Jurkat, Clone E6-1 (cell line): ENCODE data around the gene KLHL14.
"Not testable (repeated sequence)": the region's sequence is repeated elsewhere in the genome, so short reads cannot be mapped to it uniquely, and the experiment has no call there.

Experiments used
- DNase-seq: peaks from one replicate; pipeline ENCODE4 v3.0.0-alpha.2; 2011; ENCODE audit warnings: low read depth, low spot score
- H3K4me3 ChIP-seq: 2 replicates; pipeline ENCODE4 v1.5.1; 2011; ENCODE audit warnings: mild to moderate bottlenecking, low read length, control low read depth, moderate library complexity

Gene KLHL14

DNA sequence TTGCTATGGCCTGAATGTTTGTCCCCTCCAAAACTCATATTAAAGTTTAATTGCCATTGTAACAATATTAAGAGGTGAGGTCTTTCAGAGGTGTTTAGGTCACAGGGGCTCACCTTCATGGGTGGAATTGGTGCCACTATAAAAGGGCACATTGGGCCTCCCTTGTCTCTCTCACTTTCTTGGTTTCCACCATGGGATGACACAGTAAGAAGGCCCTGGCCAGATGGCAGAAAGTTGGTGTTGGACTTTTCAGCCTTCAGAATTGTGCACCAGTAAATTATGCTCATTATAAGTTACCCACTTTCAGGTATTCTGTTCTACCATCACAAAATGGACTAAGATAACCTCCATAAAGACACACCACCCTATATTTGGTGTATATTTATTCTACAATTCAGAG, 102.1 kb downstream of the KLHL14 start:
- DNase-seq, result no peak

GRCh38 chr18:32669549-32670165, 103.2 kb downstream of the KLHL14 start:
- DNase-seq, result no peak
- H3K4me3 ChIP-seq, result no peak overlapping the region

More for the DNA sequence above, 102.1 kb downstream of the KLHL14 start:
- H3K4me3 ChIP-seq, result no peak overlapping the region

DNA sequence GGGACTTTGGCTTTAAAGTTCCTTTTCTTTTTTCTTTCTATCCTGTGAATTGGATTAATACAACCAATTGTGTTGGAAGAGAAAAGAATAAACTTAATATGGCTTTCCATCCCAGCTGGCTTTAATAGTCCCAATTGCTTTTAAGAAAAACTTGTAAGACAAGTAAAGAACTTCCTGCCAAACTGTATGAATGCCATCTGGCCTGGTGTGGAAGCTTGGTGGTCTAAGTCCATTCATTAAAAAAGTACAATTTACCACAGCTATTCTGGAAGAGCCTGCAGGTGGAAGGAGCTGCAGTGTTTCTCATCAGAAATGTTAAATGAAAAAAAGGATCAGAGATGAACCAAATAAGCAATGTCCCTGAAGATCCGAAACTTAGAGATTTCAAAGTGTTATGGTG, 103.9 kb downstream of the KLHL14 start:
- DNase-seq, result no peak
- no peak overlapping the region for H3K4me3 ChIP-seq

DNA sequence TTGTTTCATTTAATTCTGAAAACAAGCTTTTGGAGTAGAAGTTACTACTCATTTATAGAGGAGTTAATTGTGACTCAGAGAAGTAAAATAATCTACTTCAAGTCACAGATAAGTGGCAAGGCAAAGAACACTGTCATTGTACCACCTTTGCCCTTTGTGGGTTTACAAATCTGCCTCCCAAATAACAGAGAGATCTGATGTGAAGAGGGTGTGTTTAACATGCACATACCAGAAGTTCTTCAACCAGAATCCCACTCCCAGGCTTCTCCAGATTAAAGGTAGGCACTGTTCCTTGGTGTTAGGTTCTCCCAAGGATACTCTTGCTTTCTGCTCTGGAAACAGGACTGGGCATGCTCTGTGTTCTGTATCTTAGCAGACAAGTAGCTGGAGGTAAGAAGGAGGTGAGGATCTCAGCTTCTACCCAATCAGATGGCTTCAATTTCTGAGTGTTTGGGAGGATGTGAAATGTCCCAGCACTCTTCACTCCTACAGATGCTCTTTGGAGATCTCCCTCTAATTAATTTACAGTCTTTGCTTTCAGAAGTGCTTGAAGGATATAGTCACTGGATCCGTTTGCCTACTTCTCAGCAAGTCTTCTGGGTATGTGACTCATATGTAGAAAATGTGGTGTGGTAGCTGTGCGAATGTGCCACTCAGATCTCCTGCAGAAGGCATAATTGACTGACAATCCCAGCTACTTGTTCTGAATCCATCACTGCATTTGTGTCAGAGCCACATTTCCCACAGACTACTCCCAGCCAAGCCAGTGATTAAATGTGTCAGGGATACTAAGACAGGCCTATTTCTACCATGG, 111.1 kb downstream of the KLHL14 start:
- no peak for DNase-seq
- no peak overlapping the region for H3K4me3 ChIP-seq

GRCh38 chr18:32654507-32654906, 118.3 kb downstream of the KLHL14 start:
- not testable (repeated sequence) for DNase-seq, H3K4me3 ChIP-seq

- DNase-seq, result not testable (repeated sequence)
Observed at GRCh38 chr18:32637659-32638058, 135.2 kb downstream of the KLHL14 start.

GRCh38 chr18:32637226-32637625, 135.6 kb downstream of the KLHL14 start:
- no peak overlapping the region for H3K4me3 ChIP-seq
- no peak for DNase-seq

More at GRCh38 chr18:32637659-32638058, 135.2 kb downstream of the KLHL14 start:
- not testable (repeated sequence) for H3K4me3 ChIP-seq

GRCh38 chr18:32634876-32635431, 137.9 kb downstream of the KLHL14 start:
- DNase-seq, result no peak
- H3K4me3 ChIP-seq, result no peak overlapping the region

DNA sequence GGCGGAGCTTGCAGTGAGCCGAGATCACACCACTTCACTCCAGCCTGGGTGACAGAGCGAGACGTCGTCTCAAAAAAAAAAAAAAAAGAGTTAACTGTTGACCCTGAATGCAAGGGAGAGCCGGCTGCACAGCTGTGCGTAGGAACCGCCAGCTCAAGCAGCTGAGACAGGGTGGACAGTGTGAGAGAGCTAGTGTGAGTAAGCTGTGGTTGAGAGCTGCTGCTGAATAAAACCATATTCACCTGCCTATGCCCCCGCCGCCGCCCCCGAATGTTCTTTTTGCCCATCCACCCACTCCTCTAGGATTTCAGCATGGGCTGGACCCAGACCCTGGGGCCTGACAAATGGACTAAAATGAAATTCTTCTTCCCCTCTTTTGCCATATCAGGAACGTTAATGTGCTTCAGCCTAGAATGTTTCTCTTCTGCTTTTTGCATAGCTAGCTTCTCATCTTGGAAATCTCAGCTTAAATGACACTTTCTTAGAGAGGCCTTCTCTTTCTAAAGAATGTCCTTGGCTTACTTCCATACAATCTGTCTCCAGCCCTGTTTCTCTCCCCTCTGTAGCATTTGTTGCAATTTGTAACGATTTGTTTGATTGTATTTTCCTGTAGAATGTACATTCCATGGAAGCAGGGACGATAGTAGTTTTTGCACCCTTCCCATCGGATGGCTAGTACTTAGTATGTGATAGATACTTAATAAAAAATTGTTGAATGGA, 142.7 kb downstream of the KLHL14 start:
- DNase-seq, result no peak
- H3K4me3 ChIP-seq, result no peak overlapping the region

GRCh38 chr18:32629292-32629691, 143.5 kb downstream of the KLHL14 start:
- no peak for DNase-seq
- no peak overlapping the region for H3K4me3 ChIP-seq

GRCh38 chr18:32624182-32624723, 148.6 kb downstream of the KLHL14 start:
- DNase-seq, result no peak
- no peak overlapping the region for H3K4me3 ChIP-seq

- H3K4me3 ChIP-seq, result no peak overlapping the region
- DNase-seq, result no peak
Observed at GRCh38 chr18:32623563-32623962, 149.3 kb downstream of the KLHL14 start.
